Measurements from ENCODE around the gene FRMD4A.

FRMD4A gene

DNA sequence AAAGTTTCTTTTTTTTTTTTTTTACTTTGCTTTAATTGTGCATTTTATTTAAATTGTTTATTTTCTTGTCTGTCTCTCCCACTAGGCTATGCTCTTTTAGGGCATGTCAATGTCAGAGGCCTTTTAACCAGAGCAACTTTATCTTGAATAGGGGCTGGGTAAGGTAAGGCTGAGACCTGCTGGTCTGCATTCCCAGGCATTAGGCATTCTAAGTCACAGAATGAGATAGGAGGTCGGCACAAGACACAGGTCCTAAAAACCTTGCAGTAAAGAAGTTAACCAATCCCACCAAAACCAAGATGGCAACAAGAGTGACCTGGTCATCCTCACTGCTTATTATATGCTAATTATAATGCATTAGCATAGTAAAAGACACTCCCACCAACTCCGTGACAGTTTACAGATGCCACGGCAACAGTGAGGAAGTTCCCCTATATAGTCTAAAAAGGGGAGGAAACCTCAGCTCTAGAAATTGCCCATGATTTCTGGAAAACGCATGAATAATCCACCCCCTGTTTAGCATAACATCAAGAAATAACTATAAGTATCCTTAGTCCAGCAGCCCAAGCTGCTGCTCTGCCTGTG is 47.0 kb upstream of the FRMD4A start:
- H3K79me2 ChIP-seq (ENCODE audit: control insufficient read depth, low read length) = no peaks in the 10 kb centered on the region
- no peaks in the 10 kb centered on the region for H3F3A ChIP-seq (ENCODE audit: control insufficient read depth, insufficient read depth)
- H3K9me3 ChIP-seq (ENCODE audit: control insufficient read depth, insufficient read depth, low read length) = no peaks in the 10 kb centered on the region; the same call in 1 of the 2 replicates
- H3K36me3 ChIP-seq (ENCODE audit: control insufficient read depth, low read length) = no peaks in the 10 kb centered on the region
- H3K4me1 ChIP-seq (ENCODE audit: control insufficient read depth, low read length) = no peaks in the 10 kb centered on the region
- H3K9me2 ChIP-seq (replicated peaks; ENCODE audit: control insufficient read depth, low read length) = no peaks in the 10 kb centered on the region
- peaks cover 13% of the 10 kb centered on the region for H3K27me3 ChIP-seq (ENCODE audit: control insufficient read depth, low read length)
- H3K4me3 ChIP-seq (ENCODE audit: low read length) = no peak overlapping the region
- no peaks in the 10 kb centered on the region for H4K20me1 ChIP-seq (ENCODE audit: control insufficient read depth, insufficient read depth, low read depth, low read length)
- no peak overlapping the region for H3K27ac ChIP-seq (ENCODE audit: low read depth, low read length)
- no peak overlapping the region for H3K4me2 ChIP-seq (ENCODE audit: low read length)
- TF ChIP-seq EZH2phosphoT487 (IDR thresholded peaks at IDR 0.05; ENCODE audit: borderline replicate concordance, low read length) = no peak
- TF ChIP-seq, protein P1, sequence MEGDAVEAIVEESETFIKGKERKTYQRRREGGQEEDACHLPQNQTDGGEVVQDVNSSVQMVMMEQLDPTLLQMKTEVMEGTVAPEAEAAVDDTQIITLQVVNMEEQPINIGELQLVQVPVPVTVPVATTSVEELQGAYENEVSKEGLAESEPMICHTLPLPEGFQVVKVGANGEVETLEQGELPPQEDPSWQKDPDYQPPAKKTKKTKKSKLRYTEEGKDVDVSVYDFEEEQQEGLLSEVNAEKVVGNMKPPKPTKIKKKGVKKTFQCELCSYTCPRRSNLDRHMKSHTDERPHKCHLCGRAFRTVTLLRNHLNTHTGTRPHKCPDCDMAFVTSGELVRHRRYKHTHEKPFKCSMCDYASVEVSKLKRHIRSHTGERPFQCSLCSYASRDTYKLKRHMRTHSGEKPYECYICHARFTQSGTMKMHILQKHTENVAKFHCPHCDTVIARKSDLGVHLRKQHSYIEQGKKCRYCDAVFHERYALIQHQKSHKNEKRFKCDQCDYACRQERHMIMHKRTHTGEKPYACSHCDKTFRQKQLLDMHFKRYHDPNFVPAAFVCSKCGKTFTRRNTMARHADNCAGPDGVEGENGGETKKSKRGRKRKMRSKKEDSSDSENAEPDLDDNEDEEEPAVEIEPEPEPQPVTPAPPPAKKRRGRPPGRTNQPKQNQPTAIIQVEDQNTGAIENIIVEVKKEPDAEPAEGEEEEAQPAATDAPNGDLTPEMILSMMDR (IDR thresholded peaks at IDR 0.05; ENCODE audit: low read depth, low read length, poor library complexity, severe bottlenecking) = no peak

DNA sequence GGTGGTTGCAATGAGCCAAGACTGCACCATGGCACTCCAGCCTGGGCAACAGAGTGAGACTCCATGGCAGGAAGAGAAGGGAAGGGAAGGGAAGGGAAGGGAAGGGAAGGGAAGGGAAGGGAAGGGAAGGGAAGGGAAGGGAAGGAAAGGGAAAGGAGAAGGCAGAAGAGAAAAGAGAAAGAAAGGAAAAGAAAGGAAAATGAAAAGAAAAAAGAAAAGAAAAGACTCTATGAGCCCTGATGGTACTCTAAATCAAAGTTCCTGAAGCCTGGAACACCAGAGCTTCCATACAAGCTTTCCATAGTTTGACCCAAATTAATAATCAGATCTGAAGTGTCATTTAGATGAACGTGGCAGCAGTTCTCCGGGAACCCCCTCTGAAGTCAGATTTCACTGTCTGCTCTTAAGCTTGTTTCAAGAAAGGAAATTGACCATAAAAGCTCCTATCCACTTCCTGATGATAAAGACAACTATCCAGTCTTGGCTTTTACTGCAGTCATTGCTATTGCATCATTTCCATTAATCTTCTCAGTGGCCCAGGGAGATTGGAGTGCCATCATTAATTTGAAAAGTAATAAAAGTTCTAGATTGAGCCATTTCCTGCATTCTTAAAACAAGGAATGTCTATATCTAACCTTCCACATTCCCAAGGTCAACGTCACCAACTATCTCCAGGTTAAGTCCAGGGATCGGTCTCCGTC is 44.2 kb upstream of the FRMD4A start:
- Histone ChIP-seq H4K20me1 (ENCODE audit: control insufficient read depth, insufficient read depth, low read depth, low read length) (no peaks in the 10 kb centered on the region), H3K36me3 (ENCODE audit: control insufficient read depth, low read length) (no peaks in the 10 kb centered on the region), H3K79me2 (ENCODE audit: control insufficient read depth, low read length) (no peaks in the 10 kb centered on the region), H3K9me3 (ENCODE audit: control insufficient read depth, insufficient read depth, low read length) (no peaks in the 10 kb centered on the region; the same call in 1 of the 2 replicates), H3K9me2 (replicated peaks; ENCODE audit: control insufficient read depth, low read length) (no peaks in the 10 kb centered on the region), H3K4me1 (ENCODE audit: control insufficient read depth, low read length) (no peaks in the 10 kb centered on the region), H3K4me3 (ENCODE audit: low read length) (no peak overlapping the region), H3K4me2 (ENCODE audit: low read length) (no peak overlapping the region), H3K27ac (ENCODE audit: low read depth, low read length) (no peak overlapping the region), H3K27me3 (ENCODE audit: control insufficient read depth, low read length) (peaks cover 8% of the 10 kb centered on the region), H3F3A (ENCODE audit: control insufficient read depth, insufficient read depth) (no peaks in the 10 kb centered on the region)
- TF ChIP-seq, protein P1 (IDR thresholded peaks at IDR 0.05; ENCODE audit: low read depth, low read length, poor library complexity, severe bottlenecking) = no peak
- no peak for TF ChIP-seq EZH2phosphoT487 (IDR thresholded peaks at IDR 0.05; ENCODE audit: borderline replicate concordance, low read length)

DNA sequence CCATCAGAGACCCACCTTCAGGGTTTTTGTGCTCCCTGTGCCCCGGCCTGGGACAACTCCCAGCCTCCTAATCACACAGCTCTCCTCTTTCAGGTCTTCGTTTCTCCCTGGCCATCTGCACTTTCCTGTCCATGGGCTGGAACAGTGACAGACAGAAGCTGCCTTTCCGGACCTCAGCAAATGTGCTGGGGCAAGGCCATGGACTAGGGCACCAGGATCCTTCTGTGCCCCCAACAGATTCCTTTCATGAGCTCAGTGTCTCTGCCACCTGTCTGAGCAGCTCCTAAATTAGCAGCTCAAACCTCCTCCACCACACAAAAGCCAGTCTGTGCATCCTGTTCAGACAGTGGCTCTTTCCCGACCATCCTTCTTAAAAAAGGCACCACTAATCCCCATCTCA is 41.9 kb upstream of the FRMD4A start:
- no peak for TF ChIP-seq EZH2phosphoT487 (IDR thresholded peaks at IDR 0.05; ENCODE audit: borderline replicate concordance, low read length)
- TF ChIP-seq, protein P1 (IDR thresholded peaks at IDR 0.05; ENCODE audit: low read depth, low read length, poor library complexity, severe bottlenecking) = no peak
- Histone ChIP-seq H3F3A (ENCODE audit: control insufficient read depth, insufficient read depth) (no peaks in the 10 kb centered on the region), H3K4me3 (ENCODE audit: low read length) (no peak overlapping the region), H3K27ac (ENCODE audit: low read depth, low read length) (no peak overlapping the region), H3K9me3 (ENCODE audit: control insufficient read depth, insufficient read depth, low read length) (no peaks in the 10 kb centered on the region; the same call in 1 of the 2 replicates), H3K79me2 (ENCODE audit: control insufficient read depth, low read length) (no peaks in the 10 kb centered on the region), H3K27me3 (ENCODE audit: control insufficient read depth, low read length) (peaks cover 15% of the 10 kb centered on the region), H3K4me2 (ENCODE audit: low read length) (no peak overlapping the region), H3K36me3 (ENCODE audit: control insufficient read depth, low read length) (no peaks in the 10 kb centered on the region), H4K20me1 (ENCODE audit: control insufficient read depth, insufficient read depth, low read depth, low read length) (no peaks in the 10 kb centered on the region), H3K4me1 (ENCODE audit: control insufficient read depth, low read length) (no peaks in the 10 kb centered on the region), H3K9me2 (replicated peaks; ENCODE audit: control insufficient read depth, low read length) (no peaks in the 10 kb centered on the region)
